NCI-H128 (cell line): ENCODE measurements around the gene AKT1.
"Not testable (repeated sequence)": the region's sequence is repeated elsewhere in the genome, so short reads cannot be mapped to it uniquely, and the experiment has no call there.

Experiments used
- DNase-seq: peaks from one replicate; lab custom pipeline; 2025; ENCODE audit not compliant: unreplicated experiment; lab: John Stamatoyannopoulos, UW

AKT1 gene

DNA sequence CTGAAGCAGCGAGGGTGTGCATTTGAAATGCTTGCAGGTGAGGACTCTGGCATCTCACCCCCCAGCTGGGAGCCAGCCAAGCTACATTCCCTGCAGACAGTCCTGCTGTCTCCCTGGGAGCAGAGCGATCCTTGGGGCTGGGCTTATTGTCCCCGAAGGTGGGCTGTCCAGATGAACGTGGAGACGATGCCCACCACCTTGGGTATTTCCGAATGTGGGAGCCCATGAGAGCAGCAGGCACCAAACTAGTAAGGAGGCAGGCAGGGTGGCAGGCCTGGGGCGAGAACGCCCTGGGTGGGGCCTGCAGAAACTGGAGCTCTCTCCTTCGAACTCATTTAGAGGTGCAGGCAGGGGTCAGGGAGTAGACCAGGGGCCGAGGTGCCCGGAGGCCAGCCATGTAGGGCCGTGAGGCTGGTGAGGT lies 23.8 kb upstream of the AKT1 start:
- DNase-seq, result no peak

DNA sequence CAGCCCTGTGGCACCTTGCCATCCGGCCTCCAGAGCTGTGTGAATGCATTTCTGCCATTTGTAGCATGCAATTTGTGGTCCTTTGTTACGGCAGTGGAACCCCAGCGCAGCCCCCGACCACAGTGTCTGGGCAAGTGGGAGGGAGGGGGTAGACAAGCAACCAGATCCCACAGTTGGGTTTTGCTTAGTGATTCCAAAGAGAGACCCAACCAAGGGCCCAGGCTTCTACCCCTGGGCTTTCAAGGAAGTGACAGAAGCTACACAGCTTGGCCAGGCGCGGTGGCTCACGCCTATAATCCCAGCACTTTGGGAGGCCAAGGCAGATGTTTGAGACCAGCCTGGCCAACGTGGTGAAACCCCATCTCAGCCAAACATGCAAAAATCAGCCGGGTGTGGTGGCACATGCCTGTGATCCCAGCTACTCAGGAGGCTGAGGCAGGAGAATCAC lies 23.2 kb upstream of the AKT1 start:
- no peak for DNase-seq

DNA sequence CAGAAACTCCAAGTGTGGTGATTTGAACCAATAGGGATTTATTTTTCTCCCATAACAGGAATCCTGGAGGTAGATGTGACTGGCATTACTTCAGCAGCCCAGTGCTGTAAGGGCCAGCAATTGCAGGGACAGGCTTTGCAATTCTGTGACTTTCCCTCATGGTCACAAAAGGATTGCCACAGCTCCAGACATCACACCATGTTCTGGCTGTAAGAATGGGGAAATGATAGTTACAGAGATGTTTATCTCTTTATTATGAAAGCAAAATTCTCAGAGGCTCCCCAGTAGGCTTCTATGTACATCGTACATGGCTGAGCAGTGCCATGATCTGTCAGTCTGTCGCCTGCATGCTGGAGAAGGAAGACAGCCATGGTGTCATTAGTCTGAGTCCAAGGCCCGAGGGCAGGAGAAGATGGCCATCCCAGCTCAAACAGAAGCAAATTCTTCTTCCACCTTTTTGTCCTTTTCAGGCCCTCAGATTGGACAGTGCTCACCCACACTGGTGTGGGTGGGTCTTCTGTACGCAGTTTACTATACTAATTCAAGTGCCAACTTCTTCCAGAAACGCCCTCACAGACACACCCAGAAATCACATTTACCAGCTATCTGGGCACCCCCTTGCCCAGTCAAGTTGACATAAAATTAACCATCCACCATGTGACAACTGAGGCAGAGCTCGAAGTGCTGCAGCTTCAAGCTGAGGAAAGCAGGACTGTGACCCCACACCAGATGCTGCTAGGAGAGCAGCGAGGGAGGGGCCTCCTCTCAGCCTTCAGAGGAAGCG lies 22.6 kb upstream of the AKT1 start:
- DNase-seq, result no peak

DNA sequence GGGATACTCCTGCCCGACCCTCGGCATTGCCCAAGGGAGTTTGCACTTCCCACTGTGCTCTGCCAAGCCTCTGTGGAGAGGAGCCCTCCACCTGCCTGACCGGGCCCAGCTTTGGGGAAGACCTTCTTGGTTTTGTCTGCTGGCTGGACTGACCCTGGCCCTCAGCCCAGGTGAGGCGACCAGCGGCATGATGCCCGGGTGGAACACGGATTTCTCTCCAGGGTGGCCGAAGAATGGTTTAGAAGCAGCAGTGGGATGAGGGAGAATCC lies 21.0 kb upstream of the AKT1 start:
- DNase-seq, result no peak

DNA sequence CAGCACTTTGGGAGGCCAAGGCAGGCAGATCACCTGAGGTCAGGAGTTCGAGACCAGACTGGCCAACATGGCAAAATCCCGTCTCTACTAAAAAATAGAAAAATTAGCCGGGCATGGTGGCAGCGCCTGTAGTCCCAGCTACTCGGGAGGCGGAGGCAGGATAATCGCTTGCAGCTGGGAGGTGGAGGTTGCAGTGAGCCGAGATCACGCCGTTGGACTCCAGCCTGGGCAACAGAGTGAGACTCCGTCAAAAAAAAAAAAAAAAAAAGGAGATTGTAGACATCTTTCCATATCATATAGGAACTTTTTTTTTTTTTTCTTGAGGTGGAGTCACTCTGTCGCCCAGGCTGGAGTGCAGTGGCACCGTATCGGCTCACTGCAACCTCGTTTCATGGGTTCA lies 19.2 kb upstream of the AKT1 start:
- DNase-seq, result not testable (repeated sequence)

DNA sequence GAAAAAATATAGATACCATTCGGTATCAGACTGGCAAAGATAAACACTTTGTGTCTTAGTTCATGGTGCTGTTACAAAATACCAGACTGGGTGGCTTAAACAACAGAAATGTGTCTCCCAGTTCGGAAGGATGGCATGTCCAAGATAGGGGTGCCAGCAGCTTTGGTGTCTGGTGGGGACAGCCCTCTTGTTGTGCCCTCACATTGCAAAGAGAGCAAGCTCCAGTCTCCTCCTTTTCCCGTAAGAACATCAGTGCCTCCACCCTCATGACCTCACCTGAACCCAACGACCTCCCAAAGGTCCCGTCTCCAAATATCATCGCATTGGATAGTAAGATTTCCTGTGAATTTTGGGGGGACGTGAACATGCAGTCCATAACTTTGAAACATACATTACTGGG lies 17.7 kb upstream of the AKT1 start:
- no peak for DNase-seq

DNA sequence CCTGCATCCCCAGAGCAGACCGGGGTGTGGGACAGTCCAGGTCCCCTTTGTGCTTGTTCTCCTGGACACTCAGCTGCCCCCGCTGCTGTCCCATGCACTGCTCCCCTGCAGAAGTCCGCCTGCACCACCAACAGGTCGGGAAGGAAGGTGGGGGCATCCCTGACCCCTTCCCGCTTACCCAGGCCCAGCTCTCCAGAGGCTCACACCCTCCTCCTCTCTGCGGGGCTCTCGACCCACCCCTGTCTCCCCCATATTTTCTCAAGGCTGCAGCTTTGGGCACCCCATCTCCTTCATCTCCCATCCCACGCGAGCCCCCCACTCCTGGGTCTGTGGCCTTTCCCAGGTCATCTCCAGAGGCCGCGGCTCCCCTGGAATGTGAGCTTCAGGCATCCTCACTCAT lies 14.8 kb upstream of the AKT1 start:
- DNase-seq, result no peak

DNA sequence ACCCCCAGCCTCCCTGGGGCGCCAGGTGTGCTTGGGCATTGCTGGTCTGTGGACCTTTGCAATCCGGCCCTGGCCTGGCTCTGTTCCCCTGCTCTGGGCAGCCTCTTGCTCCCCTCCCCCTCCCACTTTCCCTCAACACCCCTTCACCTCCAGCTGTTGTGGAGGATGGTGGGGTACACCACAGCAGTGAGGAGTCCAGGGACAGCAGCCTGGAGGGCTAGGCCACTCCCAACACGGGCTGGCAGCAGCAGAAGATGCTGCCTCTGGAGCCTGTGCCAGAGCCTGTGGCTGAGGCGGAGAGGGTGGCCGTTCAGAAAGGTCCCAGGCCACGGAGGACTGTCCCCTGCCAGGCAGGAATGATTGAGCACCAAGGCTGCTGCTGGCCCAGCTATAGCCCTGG lies 12.9 kb upstream of the AKT1 start:
- no peak for DNase-seq

DNA sequence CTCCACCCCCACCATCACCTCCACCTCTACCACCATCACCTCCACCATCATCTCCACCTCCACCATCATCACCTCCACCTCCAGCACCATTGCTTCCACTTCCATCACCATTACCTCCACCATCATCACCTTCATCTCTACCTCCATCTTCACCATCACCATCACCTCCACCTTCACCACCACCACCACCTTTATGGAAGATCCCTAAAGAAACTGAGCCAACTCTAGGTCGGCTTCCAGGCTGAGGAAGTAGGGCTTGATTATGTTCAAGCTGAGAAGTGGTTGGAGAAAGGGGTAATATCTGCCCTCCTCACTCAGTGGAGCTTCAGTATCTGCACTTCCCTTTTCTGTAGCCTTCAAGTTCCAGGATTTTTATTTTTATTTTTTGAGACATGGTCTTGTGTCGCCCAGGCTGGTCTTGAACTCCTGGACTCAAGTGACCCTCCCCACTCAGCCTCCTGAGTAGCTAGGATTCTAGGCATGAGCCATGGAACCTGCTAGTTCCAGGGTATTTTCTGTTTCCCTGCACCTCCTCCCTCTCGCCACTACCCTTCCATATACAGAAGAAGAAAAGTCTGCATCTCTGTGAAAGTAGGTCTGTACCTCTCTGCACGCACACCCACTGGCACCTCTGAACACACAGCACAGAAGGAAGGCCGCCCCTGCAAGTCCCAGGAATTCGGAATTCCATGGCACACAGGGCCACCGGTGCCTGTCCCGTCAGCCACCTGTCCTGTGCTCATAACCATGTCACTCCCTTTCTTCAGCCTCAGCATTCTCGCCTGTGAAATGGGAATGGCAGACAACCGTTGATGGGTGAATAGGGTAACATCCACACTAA lies 11.3 kb upstream of the AKT1 start:
- no peak for DNase-seq

DNA sequence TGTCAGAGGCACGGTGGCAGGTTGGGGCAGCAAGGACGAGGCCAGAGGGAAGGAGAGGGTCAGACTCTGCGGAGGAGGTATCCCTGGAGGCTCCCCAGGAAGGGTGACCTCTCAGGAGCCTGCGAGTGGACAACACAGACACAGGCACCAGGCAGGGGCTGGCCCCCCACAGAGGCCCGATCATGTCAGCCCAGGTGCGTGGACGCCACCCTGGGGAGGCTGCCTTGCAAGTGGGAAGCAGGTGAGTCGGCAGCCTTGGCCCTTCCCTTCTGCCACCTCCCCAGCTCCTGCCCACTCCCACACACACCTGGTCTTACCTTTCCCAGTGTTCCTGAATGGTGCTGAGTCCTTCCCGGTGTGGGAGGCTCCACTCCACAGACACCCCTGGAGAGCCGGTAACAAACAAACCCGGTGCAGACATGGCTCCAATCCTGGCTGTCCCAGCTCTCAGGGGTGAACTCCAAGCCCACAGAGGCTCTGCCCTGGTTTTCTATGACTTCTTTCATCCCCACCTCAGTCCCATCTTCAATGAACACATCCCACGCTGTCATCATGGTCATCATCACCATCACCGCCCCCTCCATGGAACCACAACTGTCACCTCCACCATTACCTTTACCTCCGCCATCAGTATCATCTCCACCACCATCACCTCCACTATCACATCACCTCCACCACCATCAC lies 10.5 kb upstream of the AKT1 start:
- DNase-seq, result no peak

DNA sequence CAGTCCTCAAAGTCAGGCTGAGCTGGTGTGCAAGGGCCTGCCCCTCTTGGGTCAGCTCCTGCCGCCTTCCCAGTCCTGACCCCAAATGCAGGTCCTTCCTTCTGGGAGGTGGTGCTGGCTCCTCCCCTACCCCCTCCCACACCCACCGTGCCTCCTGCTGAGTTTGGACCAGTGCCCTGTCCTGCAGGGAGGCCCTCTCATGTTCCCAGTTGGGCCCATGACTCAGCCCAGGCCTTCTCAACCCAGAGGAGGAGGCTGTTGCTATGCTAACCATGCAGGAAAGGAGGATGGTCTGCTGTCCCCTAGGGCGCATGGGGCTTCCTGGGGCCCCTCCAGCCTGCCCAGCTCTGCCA lies 9.8 kb upstream of the AKT1 start:
- DNase-seq, result no peak

DNA sequence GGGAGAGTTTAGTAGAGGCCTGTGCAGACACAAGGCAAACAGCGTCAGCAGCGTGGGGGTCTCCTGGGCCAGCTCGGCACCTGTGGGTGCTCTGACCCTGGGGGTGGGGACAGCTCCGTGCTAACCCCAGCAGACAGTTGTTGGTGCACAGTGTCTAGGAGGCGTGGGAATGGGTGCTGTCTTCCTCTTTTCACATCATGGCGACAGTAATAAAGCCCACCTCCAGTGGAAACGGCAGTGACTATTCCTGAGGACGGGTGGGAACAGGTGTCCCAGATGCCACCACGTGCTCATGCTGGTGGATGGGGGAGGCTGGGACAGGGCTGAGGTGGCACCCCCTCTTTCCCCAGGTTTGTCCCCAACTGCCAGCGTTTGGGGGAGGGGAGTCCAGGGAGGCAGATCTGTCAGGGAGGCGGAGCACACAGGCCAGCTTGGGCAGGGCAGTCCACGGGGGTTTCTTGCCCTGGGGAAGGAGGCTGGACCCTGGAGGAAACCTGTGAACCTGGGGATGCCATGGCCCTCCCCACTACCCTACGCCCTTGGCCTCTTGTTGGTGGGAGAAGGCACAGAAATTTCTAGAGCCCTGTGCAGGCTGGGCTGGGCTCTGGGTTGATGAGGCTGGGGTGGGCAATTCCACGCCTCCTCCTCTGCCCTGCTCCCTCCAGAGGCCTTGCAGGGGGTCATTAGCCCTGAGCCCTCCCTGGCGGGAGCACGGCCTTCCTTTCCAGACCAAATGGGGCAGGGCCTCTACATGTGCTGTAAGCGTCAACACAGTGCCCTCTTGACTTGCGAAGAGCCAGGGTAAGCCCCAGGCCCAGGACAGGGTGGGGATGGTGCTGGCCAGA lies 9.2 kb upstream of the AKT1 start:
- no peak for DNase-seq

DNA sequence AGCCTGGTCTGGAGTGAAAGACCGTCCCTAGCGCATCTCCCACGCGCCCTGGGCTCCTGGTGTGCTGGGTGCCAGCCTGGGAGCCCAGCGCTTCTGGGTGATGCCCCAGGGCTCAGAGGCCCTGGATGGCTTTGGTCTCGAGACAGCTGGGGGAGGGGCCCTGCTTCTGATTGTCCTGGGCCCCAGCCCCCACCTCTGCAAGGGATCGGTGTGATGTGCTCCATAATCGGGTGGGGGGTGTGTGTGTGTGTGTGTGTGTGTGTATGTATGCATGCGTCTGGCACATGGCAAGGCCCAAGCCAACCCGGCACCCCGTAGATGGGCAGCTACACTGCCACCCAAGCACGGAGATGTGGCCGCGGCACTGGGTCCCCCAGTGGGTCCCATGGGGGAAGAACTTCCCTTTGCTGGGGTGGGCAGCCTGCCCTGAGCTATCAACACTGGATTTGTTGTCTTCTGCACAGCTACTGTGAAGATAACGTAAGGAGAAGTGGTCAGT lies 8.4 kb upstream of the AKT1 start:
- no peak for DNase-seq

DNA sequence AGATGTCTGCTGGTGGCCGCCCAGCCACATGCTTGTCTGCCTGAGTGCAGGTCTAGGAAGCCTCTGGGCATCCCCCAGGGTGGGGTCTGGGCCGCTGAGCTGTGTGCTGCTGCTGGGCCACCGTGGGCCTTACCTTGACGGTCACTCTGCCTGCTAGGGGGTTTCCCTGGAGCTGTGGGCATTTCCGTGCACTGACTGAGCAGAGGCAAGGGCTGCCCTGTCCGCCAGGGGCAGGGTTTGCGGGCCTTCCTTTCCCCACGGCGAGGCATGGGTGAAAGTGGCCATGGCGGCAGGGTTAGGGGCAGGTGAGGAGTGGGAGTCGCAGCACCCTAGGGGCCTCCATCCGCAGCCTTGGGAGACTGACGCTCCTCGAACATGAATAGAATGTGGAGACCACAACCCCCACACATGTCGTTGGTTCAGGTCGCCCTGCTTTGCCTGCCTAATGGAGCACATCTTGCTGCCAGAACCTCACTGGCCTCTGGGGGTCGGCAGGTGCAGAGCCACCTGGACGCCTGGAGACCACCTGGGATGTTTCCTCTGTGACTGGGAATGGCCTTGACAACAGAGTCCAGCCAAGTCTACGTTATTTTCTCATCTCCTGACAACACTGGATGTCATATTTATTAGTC lies 7.8 kb upstream of the AKT1 start:
- no peak for DNase-seq

DNA sequence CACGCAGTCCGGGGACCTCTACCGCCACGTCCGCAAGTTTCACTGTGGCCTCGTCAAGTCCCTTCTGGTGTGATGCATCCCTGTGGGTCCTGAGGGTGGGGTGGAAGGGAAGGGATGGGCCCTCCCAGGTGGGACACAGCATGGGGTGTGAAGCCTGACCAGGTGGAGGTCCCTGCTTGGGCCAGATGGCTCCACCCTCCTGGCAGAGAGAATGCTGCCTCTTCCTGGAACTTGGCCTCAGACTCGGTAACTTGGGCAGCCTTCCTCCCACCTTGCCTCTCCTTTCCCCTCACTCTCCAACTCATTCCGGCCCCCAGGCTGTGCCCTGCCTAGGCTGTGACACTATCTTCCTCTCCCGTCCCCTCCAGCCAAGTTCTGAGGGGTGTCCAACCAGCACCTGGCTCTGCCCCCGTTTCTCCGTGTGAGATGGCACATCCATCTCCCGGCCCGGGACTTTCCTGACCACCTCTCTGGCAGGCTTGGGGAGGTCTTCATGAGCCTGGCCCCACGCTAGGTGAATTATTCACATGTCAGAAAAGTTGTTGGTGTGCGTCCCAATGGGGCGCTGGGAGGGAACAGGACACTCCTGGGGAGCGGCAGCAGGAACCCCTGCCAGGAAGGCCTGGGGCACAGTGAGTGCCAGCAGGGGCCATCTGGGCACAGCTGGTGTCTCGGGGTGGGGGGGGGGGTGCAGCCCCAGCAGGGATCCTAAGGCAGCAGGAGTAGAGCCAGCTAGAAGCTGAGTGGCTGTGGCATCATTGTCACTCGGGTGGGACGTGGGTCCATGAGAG lies 7.0 kb upstream of the AKT1 start:
- DNase-seq, result no peak

DNA sequence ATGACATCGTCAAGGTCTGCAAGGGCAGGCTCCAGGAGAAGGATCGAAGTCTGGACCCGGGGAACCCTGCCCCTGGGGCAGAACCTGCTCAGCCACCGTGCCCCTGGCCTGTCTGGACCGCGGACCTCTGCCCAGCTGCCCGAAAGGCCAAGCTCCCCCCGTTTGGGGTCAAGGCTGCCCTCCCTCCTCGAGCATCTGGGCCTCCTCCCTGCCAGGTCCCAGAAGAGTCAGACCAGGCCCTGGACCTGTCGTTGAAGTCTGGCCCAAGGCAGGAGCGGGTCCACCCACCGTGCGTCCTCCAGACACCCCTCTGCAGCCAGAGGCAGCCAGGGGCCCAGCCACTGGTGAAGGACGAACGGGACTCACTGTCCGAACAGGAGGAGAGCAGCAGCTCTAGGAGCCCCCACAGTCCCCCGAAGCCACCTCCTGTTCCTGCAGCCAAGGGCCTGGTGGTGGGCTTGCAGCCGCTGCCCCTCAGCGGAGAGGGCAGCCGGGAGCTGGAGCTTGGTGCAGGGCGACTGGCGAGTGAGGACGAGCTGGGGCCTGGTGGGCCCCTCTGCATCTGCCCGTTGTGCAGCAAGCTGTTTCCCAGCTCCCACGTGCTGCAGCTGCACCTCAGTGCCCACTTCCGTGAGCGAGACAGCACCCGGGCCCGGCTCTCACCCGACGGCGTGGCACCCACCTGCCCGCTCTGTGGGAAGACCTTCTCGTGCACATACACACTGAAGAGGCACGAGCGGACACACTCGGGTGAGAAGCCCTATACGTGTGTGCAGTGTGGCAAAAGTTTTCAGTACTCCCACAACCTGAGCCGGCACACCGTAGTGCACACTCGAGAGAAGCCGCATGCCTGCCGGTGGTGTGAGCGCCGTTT lies 6.2 kb upstream of the AKT1 start:
- DNase-seq, result no peak

DNA sequence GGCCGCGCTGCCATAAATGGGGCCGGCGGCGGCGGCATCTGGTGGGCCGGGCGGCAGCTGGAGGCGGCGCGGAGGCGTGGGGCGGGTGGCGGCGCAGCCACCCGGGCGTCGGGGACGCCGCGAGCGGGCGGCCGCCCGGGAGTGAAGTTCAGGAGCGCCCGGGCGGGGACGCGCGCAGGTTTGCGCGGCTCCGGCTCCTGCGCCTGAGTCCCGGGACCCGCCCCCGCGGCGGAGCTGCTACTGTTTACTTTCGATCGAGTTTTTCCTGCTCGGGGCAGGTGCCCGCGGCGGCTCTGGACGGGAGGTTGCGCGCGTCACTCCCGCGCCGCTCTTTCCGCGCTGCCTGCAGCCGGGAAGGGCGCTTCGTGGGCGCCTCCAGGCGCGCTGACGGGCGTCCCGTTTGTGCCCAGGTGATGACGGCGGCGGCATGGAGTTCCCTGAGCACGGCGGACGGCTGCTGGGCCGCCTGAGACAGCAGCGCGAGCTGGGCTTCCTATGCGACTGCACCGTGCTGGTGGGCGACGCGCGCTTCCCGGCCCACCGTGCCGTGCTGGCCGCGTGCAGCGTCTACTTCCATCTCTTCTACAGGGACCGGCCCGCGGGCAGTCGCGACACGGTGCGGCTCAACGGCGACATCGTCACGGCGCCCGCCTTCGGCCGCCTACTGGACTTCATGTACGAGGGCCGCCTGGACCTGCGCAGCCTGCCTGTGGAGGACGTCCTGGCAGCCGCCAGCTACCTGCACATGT lies 5.4 kb upstream of the AKT1 start, which contains the start of gene ZBTB42:
TSS of gene ZBTB42 (plus strand) at position 331 of the 749 bp plus-strand sequence. CDS start at position 428, 97 bp downstream.
- peak; percentile 32 for DNase-seq
